ENCODE data around the gene ANLN. TPM values are rescaled to one million over a fixed set of nuclear protein-coding genes. Genes with fewer than 3 reads are reported as not detected.
"Not testable (repeated sequence)": the region's sequence is repeated elsewhere in the genome, so short reads cannot be mapped to it uniquely, and the experiment has no call there.

The ANLN gene
- total and polyA plus RNA-seq, 2 donors (not counting 3 experiments of a cell fraction or from before 2014, with no cell fraction given), result 28.5 to 119 TPM

- intact Hi-C loops (cut with micrococcal nuclease), result no loop called here
- Histone ChIP-seq H3K9me3 (replicated peaks; ENCODE audit: control insufficient read depth, insufficient read depth, low read length) (no peaks in the 10 kb centered on the region), H3K4me1 (ENCODE audit: control insufficient read depth, extremely low read depth, insufficient read depth, low read length) (no peaks in the 10 kb centered on the region), H3K9me1 (replicated peaks; ENCODE audit: control insufficient read depth, extremely low read depth, insufficient read depth, low read length) (no peaks in the 10 kb centered on the region), H3K9ac (replicated peaks; ENCODE audit: extremely low read depth, insufficient read depth, low read length) (no peak overlapping the region), H3K4me2 (ENCODE audit: insufficient read depth, low read length) (no peak overlapping the region), H3K4me3 (replicated peaks in 1 of 3; ENCODE audit: insufficient read depth in 1 of 3, low read depth in 1 of 3, low read length in 3 of 3) (no peak overlapping the region), H3K36me3 (ENCODE audit: control insufficient read depth in 2 of 2, extremely low read depth in 1 of 2, insufficient read depth in 2 of 2, low read length in 2 of 2) (no peaks in the 10 kb centered on the region), H3K79me2 (ENCODE audit: control insufficient read depth, insufficient read depth, low read length) (no peaks in the 10 kb centered on the region), H3K27ac (ENCODE audit: insufficient read depth, low read depth, low read length) (no peak overlapping the region), H3K27me3 (ENCODE audit: control insufficient read depth in 2 of 2, insufficient read depth in 2 of 2, low read length in 2 of 2) (peaks cover 2 to 7% of the 10 kb centered on the region in 2 experiments), H4K20me1 (replicated peaks; ENCODE audit: control insufficient read depth, extremely low read depth, insufficient read depth, low read length) (no peaks in the 10 kb centered on the region), H2AFZ (ENCODE audit: low read depth, low read length) (no peak overlapping the region)
- ChIA-PET POLR2A (no interaction called here), CTCF (no interaction called here)
- TF ChIP-seq MAX (IDR thresholded peaks at IDR 0.05; ENCODE audit: insufficient read depth, insufficient read length), result no peak
- TF ChIP-seq JUN (IDR thresholded peaks at IDR 0.05; ENCODE audit: borderline replicate concordance, insufficient read depth, insufficient read length, low read depth), result no peak
- no peak for TF ChIP-seq POLR2AphosphoS5 (IDR thresholded peaks at IDR 0.05; ENCODE audit: insufficient read depth, low read depth, low read length)
- TF ChIP-seq FOS (IDR thresholded peaks at IDR 0.05; ENCODE audit: borderline replicate concordance, insufficient read depth, low read length), result no peak
- no peak for TF ChIP-seq CTCF (IDR thresholded peaks at IDR 0.05; ENCODE audit: extremely low read depth in 1 of 2, insufficient read depth in 1 of 2, low read depth in 1 of 2, low read length in 2 of 2)
- TF ChIP-seq POLR2A (IDR thresholded peaks at IDR 0.05; ENCODE audit: low read depth, low read length), result no peak
- no peak for TF ChIP-seq GATA2 (IDR thresholded peaks at IDR 0.05; ENCODE audit: insufficient read depth, insufficient read length, low read depth, low read length)
- TF ChIP-seq EZH2 (IDR thresholded peaks at IDR 0.05; ENCODE audit: borderline replicate concordance, low read depth, low read length, severe bottlenecking), result no peak
- TF ChIP-seq MYC (IDR thresholded peaks at IDR 0.05; ENCODE audit: low read depth, low read length), result no peak
- no TSS peak for BruUV-seq (replicated peaks)
- dilution Hi-C loops (cut with MboI; ENCODE audit: extremely low pct_ligation_motif_present, low sequenced_read_pairs), result no loop called here
- FAIRE-seq (no peak), DNase-seq (ENCODE audit: low read depth, low spot score) (no peak)
These were observed 106.9 kb downstream of the ANLN start for GRCh38 chr7:36496576-36496975.

DNA sequence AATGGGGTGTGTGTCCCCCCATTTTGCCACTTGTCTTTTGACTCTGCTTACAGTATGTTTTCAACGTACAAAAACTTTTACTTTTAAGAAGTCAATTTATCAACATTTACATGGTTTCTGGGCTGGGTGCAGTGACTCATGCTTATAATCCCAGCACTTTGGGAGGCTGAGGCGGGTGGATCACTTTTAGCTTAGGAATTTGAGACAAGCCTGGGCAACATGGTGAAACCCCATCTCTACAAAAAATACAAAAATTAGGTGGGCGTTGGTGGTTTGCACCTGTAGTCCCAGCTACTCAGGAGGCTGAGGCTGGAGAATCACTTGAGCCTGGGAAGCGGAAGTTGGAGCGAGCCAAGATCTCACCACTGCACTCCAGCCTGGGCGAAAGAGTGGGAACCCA is 107.5 kb downstream of the ANLN start:
- H3K4me1 ChIP-seq (ENCODE audit: control insufficient read depth, extremely low read depth, insufficient read depth, low read length); H3K4me3 ChIP-seq (replicated peaks in 1 of 3; ENCODE audit: insufficient read depth in 1 of 3, low read depth in 1 of 3, low read length in 3 of 3); DNase-seq (ENCODE audit: low read depth, low spot score); POLR2A ChIA-PET; H3K4me2 ChIP-seq (ENCODE audit: insufficient read depth, low read length); H3K9ac ChIP-seq (replicated peaks; ENCODE audit: extremely low read depth, insufficient read depth, low read length); H3K27me3 ChIP-seq (ENCODE audit: control insufficient read depth in 2 of 2, insufficient read depth in 2 of 2, low read length in 2 of 2); dilution Hi-C loops (cut with MboI; ENCODE audit: extremely low pct_ligation_motif_present, low sequenced_read_pairs); H3K27ac ChIP-seq (ENCODE audit: insufficient read depth, low read depth, low read length); BruUV-seq (replicated peaks); CTCF ChIA-PET; H3K36me3 ChIP-seq (ENCODE audit: control insufficient read depth in 2 of 2, extremely low read depth in 1 of 2, insufficient read depth in 2 of 2, low read length in 2 of 2); H2AFZ ChIP-seq (ENCODE audit: low read depth, low read length); H3K9me1 ChIP-seq (replicated peaks; ENCODE audit: control insufficient read depth, extremely low read depth, insufficient read depth, low read length); intact Hi-C loops (cut with micrococcal nuclease); H4K20me1 ChIP-seq (replicated peaks; ENCODE audit: control insufficient read depth, extremely low read depth, insufficient read depth, low read length); H3K79me2 ChIP-seq (ENCODE audit: control insufficient read depth, insufficient read depth, low read length); H3K9me3 ChIP-seq (replicated peaks; ENCODE audit: control insufficient read depth, insufficient read depth, low read length); FAIRE-seq: not testable (repeated sequence)

All from endothelial cell of umbilical vein (primary cell).